ENCODE results near the gene CES4A. TPM values are rescaled to one million over a fixed set of nuclear protein-coding genes. Genes with fewer than 3 reads are reported as not detected.
"Not testable (repeated sequence)": the region's sequence is repeated elsewhere in the genome, so short reads cannot be mapped to it uniquely, and the experiment has no call there.

The CES4A gene
- total and polyA plus RNA-seq, 12 donors: 3.8 to 20.6 (median 6.2) TPM

- no peak for DNase-seq
- ATAC-seq: peak in 1 of 8 donors; percentile 11
- H3K9me3 ChIP-seq: no peaks in the 10 kb centered on the region
- H3K4me3 ChIP-seq: no peak overlapping the region
- H3K36me3 ChIP-seq: no peaks in the 10 kb centered on the region
- no peak for TF ChIP-seq CTCF (IDR thresholded peaks at IDR 0.05)
- no peaks in the 10 kb centered on the region for H3K27me3 ChIP-seq
- H3K4me1 ChIP-seq: peaks cover 0 to 6% (median 0%) of the 10 kb centered on the region in 9 donors
- 63 to 70% methylated on average over 9 of the region's 9 CpGs for WGBS, 2 donors
- no peak overlapping the region for H3K27ac ChIP-seq
- intact Hi-C loops (cut with DNase I): loop anchor here in 5 of 10 donors (10.0 kb wide), 1 partner anchor 212 kb away; the partner anchor contains the start of gene MATCAP1 (in 5 of the 5)
Measured at GRCh38 chr16:66972983-66973382, 15.4 kb upstream of the CES4A start.

- no peak for TF ChIP-seq CTCF (IDR thresholded peaks at IDR 0.05)
- WGBS, 2 donors: 77 to 91% methylated on average over 6 of the region's 6 CpGs
- H3K36me3 ChIP-seq: no peaks in the 10 kb centered on the region
- no peaks in the 10 kb centered on the region for H3K27me3 ChIP-seq
- DNase-seq (no peak), ATAC-seq (no peak)
- H3K9me3 ChIP-seq: no peaks in the 10 kb centered on the region
- no peak overlapping the region for H3K4me3 ChIP-seq
- no peak overlapping the region for H3K27ac ChIP-seq
- intact Hi-C loops (cut with DNase I): loop anchor here in 5 of 10 donors (10.0 kb wide), 1 partner anchor 211 kb away; the partner anchor contains the start of gene MATCAP1 (in 5 of the 5)
- peaks cover 0 to 6% (median 0%) of the 10 kb centered on the region in 9 donors for H3K4me1 ChIP-seq
Measured at GRCh38 chr16:66973716-66974115, 14.7 kb upstream of the CES4A start.

GRCh38 chr16:66974156-66974931 lies 14.0 kb upstream of the CES4A start:
- not testable (repeated sequence) for H3K27me3 ChIP-seq, H3K4me3 ChIP-seq, H3K36me3 ChIP-seq, H3K4me1 ChIP-seq, DNase-seq, ATAC-seq, H3K27ac ChIP-seq, H3K9me3 ChIP-seq
- WGBS, 2 donors: 88 to 95% methylated on average over 31 to 32 of the region's 32 CpGs
- intact Hi-C loops (cut with DNase I): loop anchor here in 5 of 10 donors (10.0 kb wide), 1 partner anchor 210 kb away; the partner anchor contains the start of gene MATCAP1 (in 5 of the 5)

- H3K9me3 ChIP-seq, H3K4me1 ChIP-seq, H3K36me3 ChIP-seq, DNase-seq, H3K27me3 ChIP-seq, H3K27ac ChIP-seq, H3K4me3 ChIP-seq, ATAC-seq: not testable (repeated sequence)
- intact Hi-C loops (cut with DNase I): loop anchor here in 7 of 10 donors (5.0 to 10.0 kb wide), 4 partner anchors 132 to 210 kb away; partner anchors contain the start of genes MATCAP1 (in 5 of the 7), FBXL8 (in 2 of the 7), TRADD (in 2 of the 7) and B3GNT9 (in 1 of the 7)
- WGBS, 2 donors: 70 to 77% methylated on average over 11 of the region's 11 CpGs
Measured at GRCh38 chr16:66974932-66975246, 13.5 kb upstream of the CES4A start.

- Histone ChIP-seq H3K4me3 (no peak overlapping the region), H3K36me3 (no peaks in the 10 kb centered on the region), H3K4me1 (peaks cover 0 to 7% (median 0%) of the 10 kb centered on the region in 9 donors), H3K9me3 (no peaks in the 10 kb centered on the region), H3K27me3 (no peaks in the 10 kb centered on the region), H3K27ac (no peak overlapping the region)
- intact Hi-C loops (cut with DNase I): loop anchor here in 7 of 10 donors (5.0 to 10.0 kb wide), 4 partner anchors 132 to 209 kb away; partner anchors contain the start of genes MATCAP1 (in 5 of the 7), FBXL8 (in 2 of the 7), TRADD (in 2 of the 7) and B3GNT9 (in 1 of the 7)
- no peak for ATAC-seq
- WGBS, 2 donors: 85 to 92% methylated on average over 14 of the region's 14 CpGs
- no peak for TF ChIP-seq CTCF (IDR thresholded peaks at IDR 0.05)
- DNase-seq: no peak
Measured at GRCh38 chr16:66975302-66975893, 13.0 kb upstream of the CES4A start.
